Skin of body (tissue), 2 donors: ENCODE data around the gene SYNE3. TPM values are rescaled to one million over a fixed set of nuclear protein-coding genes. Genes with fewer than 3 reads are reported as not detected.

ENCODE experiments used
- DNase-seq: peaks from one replicate; lab custom pipeline; 2025; lab: John Stamatoyannopoulos, UW
- total RNA-seq: library from RNA; depleted of rRNA; stranded (reverse); fragments of >200 nt; gene quantifications from one replicate; pipeline ENCODE4 v1.2.3, GENCODE V29; 2014

The SYNE3 gene
- total RNA-seq, 1 donor from 2014 or later = 13.9 TPM

DNA sequence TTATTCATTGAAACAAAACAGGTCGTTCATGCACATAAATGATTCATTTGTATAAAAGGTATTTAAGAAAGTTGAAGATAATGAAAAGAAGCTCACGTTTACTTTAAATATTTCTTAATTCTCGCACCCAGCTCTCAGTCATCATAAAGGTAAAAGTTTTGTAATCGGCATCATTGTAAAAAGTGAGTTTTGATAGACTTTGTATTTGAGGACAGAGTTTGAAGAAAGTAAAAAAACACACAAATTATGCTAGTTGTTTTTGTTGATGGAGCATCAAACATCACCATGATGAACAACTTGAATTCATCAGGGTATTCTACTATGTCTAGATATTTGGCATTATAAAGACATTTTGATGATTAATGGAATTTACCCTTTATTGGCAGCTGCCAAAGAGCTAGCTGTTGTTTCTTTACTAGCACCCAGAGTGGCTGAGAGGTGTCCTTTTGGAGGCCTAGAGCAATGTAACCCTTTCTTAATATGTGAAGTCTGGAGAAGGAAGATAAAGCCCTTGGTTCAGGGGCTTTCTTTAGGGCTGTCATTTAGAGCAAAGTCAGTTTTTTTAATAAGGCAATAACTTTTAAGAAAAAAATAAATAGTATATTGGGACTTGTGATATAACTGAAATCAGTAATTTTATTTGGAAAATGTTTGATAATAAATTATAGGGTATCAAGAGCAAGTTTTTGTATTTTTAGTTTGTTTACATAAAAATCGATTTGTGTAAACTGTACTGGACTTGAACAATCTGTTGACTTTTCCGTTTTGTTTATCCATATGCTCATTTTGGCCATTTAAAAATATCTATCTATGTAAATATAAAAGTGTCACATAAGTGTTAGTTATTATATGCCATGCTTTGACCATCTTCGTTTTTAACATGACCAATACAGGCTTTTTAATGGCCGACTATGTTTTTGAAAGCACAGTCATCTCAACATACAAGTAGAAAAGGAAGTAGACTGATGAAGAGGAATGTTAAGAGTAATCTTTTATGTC lies 25.8 kb upstream of the SYNE3 start:
- DNase-seq = no peak

DNA sequence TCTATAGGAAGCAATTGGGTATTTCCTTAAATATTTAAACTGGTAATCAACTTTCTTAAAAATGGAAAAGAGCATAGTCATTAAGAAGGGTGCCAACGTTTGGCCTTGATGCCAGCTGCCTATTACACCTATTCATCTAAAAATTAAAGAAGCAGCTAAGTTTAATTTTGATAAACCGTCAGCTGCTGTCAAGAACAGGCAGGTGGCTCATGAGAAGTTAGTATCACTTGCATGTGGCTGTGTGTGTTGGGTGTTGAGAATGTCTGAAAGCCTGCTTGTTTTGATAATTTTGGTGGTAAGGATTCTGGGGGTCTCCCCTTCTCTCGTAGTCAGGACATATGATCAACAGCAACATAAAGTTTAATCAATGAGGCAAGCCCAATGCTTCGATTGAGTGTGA lies 24.9 kb upstream of the SYNE3 start:
- DNase-seq = no peak

- DNase-seq = no peak
Observed at GRCh38 chr14:95540236-95540855, 23.9 kb upstream of the SYNE3 start.

- DNase-seq = no peak
Observed at GRCh38 chr14:95538801-95539509, 22.5 kb upstream of the SYNE3 start.

GRCh38 chr14:95537298-95538089 lies 21.0 kb upstream of the SYNE3 start:
- DNase-seq = no peak

DNA sequence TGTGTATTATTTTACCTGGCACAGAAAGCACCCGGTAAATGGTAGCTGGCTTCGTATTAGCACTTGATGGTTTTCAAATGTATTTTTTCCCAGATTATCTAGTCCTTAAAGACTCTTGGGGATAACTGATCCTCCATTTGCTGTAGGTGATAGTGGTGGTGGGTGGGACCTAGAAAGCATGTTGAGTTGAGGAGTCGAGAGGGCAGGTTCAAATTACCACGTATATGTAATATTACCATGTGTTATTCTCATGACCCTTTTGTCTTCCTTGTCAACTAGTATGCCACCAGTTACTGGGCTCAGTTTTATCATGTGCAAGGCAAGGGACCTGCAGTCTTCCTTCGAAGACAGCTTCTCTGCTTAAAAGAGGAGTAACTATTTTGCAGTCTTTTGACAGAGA lies 20.2 kb upstream of the SYNE3 start:
- DNase-seq = no peak

DNA sequence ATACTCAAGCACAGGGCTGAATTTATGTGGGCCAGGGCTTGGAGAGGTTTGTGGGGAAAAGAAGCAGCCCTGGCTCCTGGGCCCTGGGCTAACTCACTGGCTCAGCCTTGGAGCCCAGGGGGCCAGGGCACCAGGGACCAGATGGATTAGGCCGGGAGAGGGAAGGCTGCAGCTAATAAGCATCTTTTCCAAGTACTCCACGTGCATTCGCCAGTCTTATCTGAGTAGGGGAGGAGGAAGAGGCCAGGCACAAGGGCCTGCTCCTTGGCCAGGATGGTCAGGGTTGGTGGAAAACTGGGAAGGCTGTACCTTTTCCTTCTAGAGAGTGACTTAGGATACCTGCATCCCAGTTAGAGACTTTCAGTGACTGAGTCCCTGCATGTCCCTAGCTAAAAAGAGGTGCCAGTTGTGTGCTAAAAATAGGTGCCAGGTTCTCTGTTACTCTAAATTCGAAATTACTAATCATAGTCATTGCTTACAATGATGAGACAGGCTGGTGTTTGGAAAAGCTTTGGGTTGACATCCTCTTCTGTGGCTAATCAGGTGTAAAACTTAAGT lies 19.7 kb upstream of the SYNE3 start:
- no peak for DNase-seq

DNA sequence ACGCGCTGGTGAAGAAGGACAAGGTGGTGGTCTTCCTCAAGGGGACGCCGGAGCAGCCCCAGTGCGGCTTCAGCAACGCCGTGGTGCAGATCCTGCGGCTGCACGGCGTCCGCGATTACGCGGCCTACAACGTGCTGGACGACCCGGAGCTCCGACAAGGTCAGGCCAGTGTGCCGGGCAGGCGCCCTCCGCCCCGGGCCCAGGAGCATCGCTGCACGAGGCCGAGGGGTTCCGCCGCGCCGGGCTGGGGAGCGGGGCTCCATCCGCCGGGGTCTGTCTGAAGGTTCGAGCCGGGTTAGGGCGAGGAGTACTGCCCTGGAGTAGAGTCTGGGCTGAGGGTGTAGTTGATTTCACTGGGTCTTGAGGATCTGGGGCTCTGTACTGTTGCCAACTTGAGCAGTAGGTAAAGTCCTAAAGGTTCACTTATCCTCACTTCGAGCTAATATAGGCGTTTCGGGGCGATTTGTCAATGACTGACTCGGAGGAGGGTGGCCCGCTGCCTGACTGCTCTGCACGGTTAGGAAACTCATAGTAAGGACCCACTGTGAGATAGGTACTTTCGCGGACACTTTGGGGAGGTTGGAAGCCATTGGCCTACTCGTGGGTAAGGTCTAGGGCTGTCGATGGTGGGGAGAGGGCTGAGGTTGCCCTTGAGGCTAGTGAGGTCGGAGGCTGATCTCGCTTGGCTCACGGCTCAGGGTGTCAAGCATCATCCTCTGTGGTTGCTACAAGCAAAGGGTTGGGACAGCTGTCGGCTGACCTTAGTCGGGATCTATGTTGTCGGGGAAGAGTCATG lies 19.0 kb upstream of the SYNE3 start:
- DNase-seq = no peak

- peak; percentile 100 for DNase-seq
Observed at GRCh38 chr14:95534299-95535225, 18.1 kb upstream of the SYNE3 start, which contains the start of gene GLRX5. TSS of gene GLRX5 (plus strand) at chr14:95535050. CDS start at chr14:95535090, 40 bp downstream.

DNA sequence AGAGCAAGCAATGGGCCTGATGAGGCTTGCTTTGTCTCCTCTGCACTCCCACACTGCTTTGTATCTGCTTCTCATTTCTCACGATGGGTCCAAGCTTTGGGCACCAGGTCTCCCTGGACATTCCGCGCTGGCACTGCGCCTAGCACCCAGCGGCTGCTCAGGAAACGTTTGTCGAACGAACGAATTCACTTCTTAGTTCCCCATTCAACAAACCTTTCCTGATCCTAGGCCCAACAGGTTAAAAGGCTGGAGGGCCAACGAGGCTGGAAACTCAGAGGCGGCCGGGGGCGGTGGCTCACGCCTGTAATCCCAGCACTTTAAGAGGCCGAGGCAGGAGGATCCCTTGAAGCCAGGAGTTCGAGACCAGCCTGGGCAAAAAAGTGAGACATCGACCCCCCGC lies 17.4 kb upstream of the SYNE3 start:
- DNase-seq = no peak

GRCh38 chr14:95533391-95533821 lies 17.0 kb upstream of the SYNE3 start:
- peak; percentile 39 for DNase-seq

- no peak for DNase-seq
Observed at GRCh38 chr14:95531969-95532368, 15.5 kb upstream of the SYNE3 start.

- no peak for DNase-seq
Observed at GRCh38 chr14:95531473-95531872, 15.0 kb upstream of the SYNE3 start.

DNA sequence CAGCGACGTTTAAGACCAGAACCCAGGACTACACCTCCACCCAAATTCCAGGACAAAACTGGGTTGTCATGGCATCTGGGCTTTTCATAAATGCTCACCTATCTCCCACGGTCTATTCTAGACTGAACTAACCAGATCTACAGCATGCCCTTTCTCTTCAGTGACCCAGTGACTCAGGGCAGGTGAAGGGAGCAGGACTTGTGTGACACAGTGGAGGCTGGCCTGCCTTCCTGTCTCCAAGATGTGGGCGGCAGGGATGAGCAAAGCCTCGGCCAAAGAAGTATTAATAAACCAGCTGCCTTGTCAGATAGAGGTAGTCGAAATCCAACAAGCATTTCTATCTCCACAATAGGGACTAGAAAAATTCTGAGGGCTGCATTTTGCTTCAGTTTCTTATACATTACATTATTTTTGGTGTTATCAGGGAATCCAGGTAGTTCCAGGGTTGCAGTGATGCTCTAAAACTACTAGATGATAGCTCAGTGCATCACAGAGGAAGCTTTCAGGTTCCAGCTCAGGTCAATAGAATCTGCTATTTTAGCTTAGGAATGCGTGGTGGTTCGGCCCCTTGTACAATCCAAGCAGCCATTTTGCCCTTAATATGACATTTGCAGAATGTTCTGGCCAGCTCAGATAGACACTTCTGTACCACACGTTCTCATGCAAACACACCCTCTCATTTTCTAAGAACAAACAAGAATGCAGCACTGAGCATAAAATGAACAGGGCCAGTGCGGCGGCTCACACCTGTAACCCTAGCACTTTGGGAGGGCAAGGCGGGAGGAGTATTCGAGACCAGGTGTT lies 14.2 kb upstream of the SYNE3 start:
- DNase-seq = no peak

DNA sequence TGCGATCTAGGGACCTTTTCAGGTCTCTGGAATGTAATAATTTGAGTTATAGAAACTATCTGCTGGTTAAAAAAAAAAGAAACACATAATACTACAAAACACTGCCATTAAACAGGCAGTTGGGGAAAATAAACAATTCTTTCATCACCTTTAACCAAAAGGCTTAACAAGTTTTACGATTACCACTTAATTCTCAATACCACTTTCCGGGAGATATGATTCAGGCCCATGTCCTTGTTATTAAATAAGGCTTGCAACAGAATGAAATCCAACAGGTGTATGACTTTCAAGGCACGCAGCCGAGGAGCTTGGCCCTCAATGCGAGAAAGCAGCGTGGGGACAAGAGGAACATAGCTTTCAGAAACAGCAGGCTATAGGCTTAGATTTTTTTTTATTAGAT lies 12.8 kb upstream of the SYNE3 start:
- no peak for DNase-seq

- DNase-seq = no peak
Observed at GRCh38 chr14:95527387-95528002, 11.0 kb upstream of the SYNE3 start.
